Epithelial cell of proximal tubule (primary cell): ENCODE results near the gene F2RL3. TPM values are rescaled to one million over a fixed set of nuclear protein-coding genes. Genes with fewer than 3 reads are reported as not detected.
"Not testable (repeated sequence)": the region's sequence is repeated elsewhere in the genome, so short reads cannot be mapped to it uniquely, and the experiment has no call there.

Experiments
- DNase-seq: peaks from one replicate; pipeline ENCODE4 v3.0.0-alpha.2; 2011; ENCODE audit warnings: low read depth
- H3K4me3 ChIP-seq: 2 replicates; pipeline ENCODE4 v1.5.1; 2011; ENCODE audit warnings: low read depth, mild to moderate bottlenecking, low read length
- total RNA-seq: library from RNA; depleted of rRNA; stranded (reverse); fragments of >200 nt; gene quantifications from 2 replicates; pipeline ENCODE4 v1.2.3, GENCODE V29; 2015
- TF ChIP-seq, protein P1 (sequence below): conservative IDR thresholded peaks from 2 replicates; pipeline ENCODE4 v1.5.1; 2012; ENCODE audit warnings: low read depth, mild to moderate bottlenecking, low read length

Gene F2RL3
- total RNA-seq, 1 donor from 2014 or later, result not detected

DNA sequence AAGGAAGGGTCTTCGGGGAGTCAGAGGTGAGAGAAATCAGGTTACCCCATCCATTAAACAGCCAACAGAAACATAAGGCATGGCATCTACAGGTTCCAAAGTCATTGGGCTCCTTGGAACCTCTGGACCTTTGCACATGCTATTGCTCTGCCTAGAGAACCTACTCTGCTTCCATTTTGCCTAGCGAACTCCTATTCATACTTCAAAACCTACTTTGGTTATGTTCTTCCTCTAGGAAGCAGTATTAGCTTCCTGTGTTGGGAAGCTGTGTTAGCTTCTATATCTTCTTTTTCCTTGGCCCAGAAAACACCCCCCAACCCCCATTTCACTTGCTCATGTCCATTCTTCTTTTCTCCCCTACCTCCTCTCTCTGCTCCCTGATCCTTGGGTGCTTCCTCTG lies 39.6 kb downstream of the F2RL3 start:
- TF ChIP-seq, protein P1, sequence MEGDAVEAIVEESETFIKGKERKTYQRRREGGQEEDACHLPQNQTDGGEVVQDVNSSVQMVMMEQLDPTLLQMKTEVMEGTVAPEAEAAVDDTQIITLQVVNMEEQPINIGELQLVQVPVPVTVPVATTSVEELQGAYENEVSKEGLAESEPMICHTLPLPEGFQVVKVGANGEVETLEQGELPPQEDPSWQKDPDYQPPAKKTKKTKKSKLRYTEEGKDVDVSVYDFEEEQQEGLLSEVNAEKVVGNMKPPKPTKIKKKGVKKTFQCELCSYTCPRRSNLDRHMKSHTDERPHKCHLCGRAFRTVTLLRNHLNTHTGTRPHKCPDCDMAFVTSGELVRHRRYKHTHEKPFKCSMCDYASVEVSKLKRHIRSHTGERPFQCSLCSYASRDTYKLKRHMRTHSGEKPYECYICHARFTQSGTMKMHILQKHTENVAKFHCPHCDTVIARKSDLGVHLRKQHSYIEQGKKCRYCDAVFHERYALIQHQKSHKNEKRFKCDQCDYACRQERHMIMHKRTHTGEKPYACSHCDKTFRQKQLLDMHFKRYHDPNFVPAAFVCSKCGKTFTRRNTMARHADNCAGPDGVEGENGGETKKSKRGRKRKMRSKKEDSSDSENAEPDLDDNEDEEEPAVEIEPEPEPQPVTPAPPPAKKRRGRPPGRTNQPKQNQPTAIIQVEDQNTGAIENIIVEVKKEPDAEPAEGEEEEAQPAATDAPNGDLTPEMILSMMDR, result no peak
- no peak overlapping the region for H3K4me3 ChIP-seq
- no peak for DNase-seq

DNA sequence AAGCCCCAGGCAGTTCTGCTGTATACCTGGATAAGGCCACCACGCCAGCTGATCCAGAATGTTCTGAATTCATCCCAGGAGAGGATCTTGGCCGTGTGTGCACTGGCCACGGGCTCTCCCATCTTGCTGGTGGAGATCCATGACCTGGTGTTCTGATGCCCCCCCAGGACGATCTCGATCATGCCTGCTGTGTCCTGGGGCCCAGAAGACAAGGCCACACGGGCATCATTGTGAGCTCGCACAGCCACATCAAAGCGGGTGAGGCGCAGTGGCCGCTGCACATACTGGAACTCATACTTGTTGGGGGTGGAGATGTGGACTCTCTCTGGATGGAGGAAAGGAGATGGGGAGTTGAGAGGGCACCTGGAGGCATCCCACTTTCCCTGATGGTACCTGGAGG lies 40.1 kb downstream of the F2RL3 start:
- TF ChIP-seq, protein P1, result no peak
- DNase-seq, result no peak
- no peak overlapping the region for H3K4me3 ChIP-seq

DNA sequence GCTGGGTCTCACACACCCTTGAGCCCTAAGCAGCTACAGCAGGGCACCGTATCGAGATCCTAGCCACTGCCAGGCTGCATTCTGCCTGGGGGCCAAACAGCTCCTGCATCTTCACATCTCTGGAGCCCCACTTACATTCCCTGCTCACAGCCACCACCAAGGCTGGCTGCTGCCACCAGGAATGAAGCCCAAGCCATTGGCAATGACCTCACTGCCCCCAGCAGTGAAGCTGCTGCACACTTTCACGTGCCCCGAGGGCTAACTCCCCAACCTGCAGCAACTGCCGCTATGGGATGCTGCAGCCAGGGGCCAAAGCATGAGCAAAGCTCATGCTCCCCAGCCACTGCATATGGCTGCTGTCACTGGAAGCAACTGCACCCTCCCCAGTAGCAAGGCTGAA lies 42.0 kb downstream of the F2RL3 start:
- TF ChIP-seq, protein P1, result no peak
- DNase-seq, result no peak
- no peak overlapping the region for H3K4me3 ChIP-seq

DNA sequence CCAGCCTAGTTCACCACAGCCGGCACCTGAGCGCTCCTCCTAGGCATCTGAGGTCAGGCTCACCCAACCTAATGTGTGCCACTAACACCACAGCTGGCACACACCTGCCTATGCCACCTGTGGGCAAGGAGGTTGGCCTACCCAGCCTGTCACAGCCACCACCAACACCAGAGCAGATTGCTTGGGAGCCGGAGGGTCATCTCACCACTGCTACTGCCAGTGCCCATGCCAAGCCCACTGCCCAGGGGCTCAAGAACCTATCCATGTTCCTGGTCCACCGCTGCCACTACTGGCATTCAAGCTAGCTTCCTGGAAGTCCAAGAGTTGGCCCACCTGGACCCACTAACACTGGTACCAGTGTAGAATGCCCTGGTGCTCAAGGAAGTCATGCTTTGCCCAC lies 42.5 kb downstream of the F2RL3 start:
- DNase-seq, result no peak
- TF ChIP-seq, protein P1, result no peak
- no peak overlapping the region for H3K4me3 ChIP-seq

DNA sequence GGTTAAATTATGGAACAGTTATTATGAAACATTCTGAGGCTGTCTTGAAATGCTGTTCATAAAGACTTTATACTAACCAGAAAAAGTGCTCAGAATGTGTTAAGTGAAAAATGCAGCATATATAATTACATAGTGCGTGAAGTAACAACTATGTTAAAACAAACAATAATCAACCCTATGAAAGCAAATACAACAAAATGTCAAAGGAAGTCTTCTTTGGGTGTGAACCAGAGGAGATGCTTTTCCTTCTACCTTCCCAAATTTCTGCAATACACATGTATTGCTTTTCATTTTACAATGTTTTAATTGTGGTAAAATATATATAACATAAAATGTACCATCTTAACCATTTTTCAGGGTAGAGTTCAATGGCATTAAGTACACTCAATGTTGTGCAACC lies 45.7 kb downstream of the F2RL3 start:
- no peak overlapping the region for H3K4me3 ChIP-seq
- TF ChIP-seq, protein P1, result no peak
- no peak for DNase-seq

DNA sequence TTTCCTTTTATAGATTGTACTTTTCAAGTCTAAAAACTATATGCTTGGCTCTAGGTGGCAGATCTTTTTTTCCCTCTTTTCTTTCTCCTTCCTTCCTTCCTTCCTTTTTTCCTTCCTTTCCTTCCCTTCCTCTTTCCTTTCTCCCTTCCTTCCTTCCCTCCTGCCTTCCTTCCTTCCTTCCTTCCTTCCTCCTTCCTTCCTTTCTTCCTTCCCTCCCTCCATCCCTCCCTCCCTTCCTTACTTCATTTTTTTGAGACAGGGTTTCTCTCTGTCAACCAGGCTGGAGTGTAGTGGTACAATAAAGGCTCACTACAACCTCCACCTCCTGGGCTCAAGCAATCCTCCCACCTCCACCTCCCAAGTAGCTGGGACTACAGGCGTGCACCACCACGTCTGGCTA lies 48.1 kb downstream of the F2RL3 start:
- TF ChIP-seq, protein P1, result no peak
- no peak overlapping the region for H3K4me3 ChIP-seq
- DNase-seq, result no peak

DNA sequence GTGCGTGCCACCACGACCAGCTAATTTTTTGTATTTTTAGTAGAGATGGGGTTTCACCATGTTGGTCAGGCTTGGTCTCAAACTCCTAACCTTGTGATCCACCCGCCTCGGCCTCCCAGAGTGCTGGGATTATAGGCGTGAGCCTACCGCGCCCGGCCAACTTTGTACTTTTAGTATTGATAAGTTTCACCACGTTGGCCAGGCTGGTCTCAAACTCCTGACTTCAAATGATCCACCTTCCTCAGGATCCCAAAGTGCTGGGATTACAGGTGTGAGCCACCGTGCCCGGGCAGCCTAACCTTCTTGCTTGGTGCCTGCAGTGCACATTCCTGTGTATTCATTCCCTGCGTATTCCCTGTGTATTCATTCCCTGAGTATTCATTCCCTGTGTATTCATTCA lies 49.0 kb downstream of the F2RL3 start:
- not testable (repeated sequence) for H3K4me3 ChIP-seq, DNase-seq

DNA sequence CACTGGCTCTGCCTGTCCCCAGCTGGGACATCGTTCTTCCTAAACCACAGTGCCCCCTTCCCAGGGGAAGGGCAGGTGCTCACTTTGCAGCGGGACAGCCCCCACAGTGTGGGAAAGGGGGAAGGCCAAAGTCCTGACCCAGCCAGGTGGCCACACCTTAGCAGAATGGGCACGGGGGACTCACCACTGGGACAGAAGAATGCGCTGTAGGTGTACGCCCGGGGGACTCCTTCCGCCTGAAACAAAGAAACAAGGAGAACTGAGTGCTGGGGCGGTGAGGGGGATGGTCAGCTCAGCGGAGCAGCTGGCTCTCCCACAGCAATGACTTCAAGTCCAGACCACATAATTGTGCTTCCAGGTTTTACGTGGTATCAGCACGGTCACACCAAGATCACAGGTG lies 49.4 kb downstream of the F2RL3 start:
- H3K4me3 ChIP-seq, result no peak overlapping the region
- TF ChIP-seq, protein P1, result no peak
- DNase-seq, result no peak

DNA sequence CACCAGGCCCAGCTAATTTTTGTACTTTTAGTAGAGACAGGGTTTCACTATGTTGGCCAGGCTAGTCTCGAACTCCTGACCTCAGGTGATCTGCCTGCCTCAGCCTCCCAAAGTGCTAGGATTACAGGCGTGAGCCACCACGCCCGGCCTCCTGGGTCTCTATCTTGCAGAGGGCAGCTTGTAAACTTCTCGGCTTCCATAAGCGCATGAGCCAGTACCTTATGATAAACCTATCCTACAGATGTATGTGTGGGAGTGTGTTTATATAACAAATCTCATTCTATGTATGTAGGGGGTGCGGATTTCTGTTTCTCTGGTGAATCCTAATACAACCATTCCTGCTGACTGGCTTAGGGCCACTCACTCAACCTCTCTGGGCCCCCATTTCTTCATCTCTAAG lies 51.3 kb downstream of the F2RL3 start:
- H3K4me3 ChIP-seq, DNase-seq: not testable (repeated sequence)
